Measurements from ENCODE around the gene CCNI2. TPM values are rescaled to one million over a fixed set of nuclear protein-coding genes. Genes with fewer than 3 reads are reported as not detected.

Gene CCNI2
- polyA plus RNA-seq, 2 of the 4 experiments (the other 2 are of a cell fraction): 0.17 to 0.26 TPM

DNA sequence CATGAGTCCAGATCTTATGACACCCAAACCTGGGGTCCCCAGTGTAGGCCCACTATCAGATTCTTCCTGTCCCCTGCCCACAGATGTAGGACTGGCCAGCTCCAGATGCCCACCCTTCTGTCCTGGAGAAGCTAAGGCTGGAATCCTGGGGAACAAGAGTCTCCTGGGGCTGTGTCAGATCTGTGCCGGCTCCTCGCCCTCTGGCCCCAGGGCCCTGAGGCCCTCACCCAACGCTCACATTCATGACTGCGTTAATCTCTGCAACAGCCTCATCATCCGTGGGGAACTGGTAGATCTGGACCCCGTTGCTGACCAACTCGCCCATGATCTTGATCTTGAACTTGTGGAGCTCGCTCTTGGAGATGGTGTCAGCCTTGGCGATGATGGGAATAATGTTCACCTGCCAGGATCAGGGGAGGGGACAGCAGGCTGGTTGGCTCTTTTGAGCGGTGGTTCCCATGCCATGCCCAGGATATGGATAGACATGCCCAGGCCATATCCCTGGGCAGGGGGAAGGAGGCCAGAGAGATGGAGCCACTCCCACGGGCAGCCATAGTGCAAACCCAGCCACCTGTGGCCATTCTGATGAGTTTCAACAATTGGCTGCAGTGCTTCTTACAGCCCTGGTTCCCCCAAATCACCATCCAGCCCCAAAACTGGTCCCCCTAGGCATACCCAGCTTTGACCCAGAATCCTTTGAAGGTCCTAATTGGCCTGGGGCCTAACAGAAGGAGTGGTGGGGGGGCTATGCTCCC is 15.2 kb downstream of the CCNI2 start:
- CTCF ChIA-PET: interaction anchor here (1.0 to 4.6 kb wide), 7 partner anchors 8 to 376 kb away, joined by 3 to 18 read pairs (median 4); no protein-coding TSS in a partner anchor
- Histone ChIP-seq H3K4me3 (no peak overlapping the region), H3K9me3 (no peaks in the 10 kb centered on the region), H3K27ac (no peak overlapping the region), H3K4me2 (no peak overlapping the region), H3K4me1 (no peaks in the 10 kb centered on the region)
- no peak for FAIRE-seq
- no peak for TF ChIP-seq EHMT2 (IDR thresholded peaks at IDR 0.05; ENCODE audit: low read depth)
- TF ChIP-seq HOXB5 (CRISPR knock-in tag; IDR thresholded peaks at IDR 0.05): no peak
- POLR2A ChIA-PET: no interaction called here
- no peak for ATAC-seq
- 96% methylated on average over 11 of the region's 11 CpGs for WGBS (ENCODE audit: missing lambda C conversion rate)
- DNase-seq (ENCODE audit: low read depth in 1 of 2, low spot score in 1 of 2): no peak

- 93% methylated on average over 16 of the region's 17 CpGs for WGBS (ENCODE audit: missing lambda C conversion rate)
- ATAC-seq (no peak), FAIRE-seq (no peak), DNase-seq (ENCODE audit: low read depth in 1 of 2, low spot score in 1 of 2) (no peak)
- no peaks in the 10 kb centered on the region for H3K9me3 ChIP-seq
- H3K4me1 ChIP-seq: no peaks in the 10 kb centered on the region
- no peak overlapping the region for H3K4me2 ChIP-seq
- ChIA-PET POLR2A (no interaction called here), CTCF (interaction anchor here (0.8 to 4.6 kb wide), 5 partner anchors 9 to 377 kb away, joined by 3 to 18 read pairs (median 5); no protein-coding TSS in a partner anchor)
- no peak for TF ChIP-seq MAFK (IDR thresholded peaks at IDR 0.05; ENCODE audit: partially characterized antibody)
- TF ChIP-seq POLR2A (IDR thresholded peaks at IDR 0.05; ENCODE audit: low read length): no peak
- no peak for TF ChIP-seq RCOR1 (IDR thresholded peaks at IDR 0.05; ENCODE audit: low read depth, low read length)
- TF ChIP-seq E2F6 (IDR thresholded peaks at IDR 0.05; ENCODE audit: borderline replicate concordance, low read depth): no peak
- no peak for TF ChIP-seq HOXB5 (CRISPR knock-in tag; IDR thresholded peaks at IDR 0.05)
- TF ChIP-seq JUN (IDR thresholded peaks at IDR 0.05): no peak
- TF ChIP-seq MAZ (IDR thresholded peaks at IDR 0.05; ENCODE audit: borderline replicate concordance, low read depth, low read length): no peak
- TF ChIP-seq CBX2 (IDR thresholded peaks at IDR 0.05; ENCODE audit: borderline replicate concordance, low read depth): no peak
- TF ChIP-seq, protein P1, sequence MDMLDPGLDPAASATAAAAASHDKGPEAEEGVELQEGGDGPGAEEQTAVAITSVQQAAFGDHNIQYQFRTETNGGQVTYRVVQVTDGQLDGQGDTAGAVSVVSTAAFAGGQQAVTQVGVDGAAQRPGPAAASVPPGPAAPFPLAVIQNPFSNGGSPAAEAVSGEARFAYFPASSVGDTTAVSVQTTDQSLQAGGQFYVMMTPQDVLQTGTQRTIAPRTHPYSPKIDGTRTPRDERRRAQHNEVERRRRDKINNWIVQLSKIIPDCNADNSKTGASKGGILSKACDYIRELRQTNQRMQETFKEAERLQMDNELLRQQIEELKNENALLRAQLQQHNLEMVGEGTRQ (IDR thresholded peaks at IDR 0.05): no peak
- no peak for TF ChIP-seq HDAC2 (IDR thresholded peaks at IDR 0.05)
- no peak for TF ChIP-seq HEYL (CRISPR knock-in tag; IDR thresholded peaks at IDR 0.05)
- no peak for TF ChIP-seq REST (IDR thresholded peaks at IDR 0.05)
- TF ChIP-seq CHD4 (IDR thresholded peaks at IDR 0.05; ENCODE audit: borderline replicate concordance): no peak
- no peak for TF ChIP-seq RNF2 (IDR thresholded peaks at IDR 0.05; ENCODE audit: borderline replicate concordance, low read depth)
- no peak for TF ChIP-seq KDM5A (IDR thresholded peaks at IDR 0.05)
- TF ChIP-seq TFCP2L1 (CRISPR knock-in tag; IDR thresholded peaks at IDR 0.05): no peak
- TF ChIP-seq ATOH8 (CRISPR knock-in tag; IDR thresholded peaks at IDR 0.05; ENCODE audit: low read depth): no peak
- no peak for TF ChIP-seq NR3C1 (IDR thresholded peaks at IDR 0.05)
- no peak for TF ChIP-seq RAD21 (conservative IDR thresholded peaks at IDR 0.05 in 1 of 2, IDR thresholded peaks at IDR 0.05 in 1 of 2)
- no peak for TF ChIP-seq ESRRA (IDR thresholded peaks at IDR 0.05; ENCODE audit: borderline replicate concordance, low read length)
- H3K4me3 ChIP-seq: no peak overlapping the region
- H3K27ac ChIP-seq: no peak overlapping the region
Measured at GRCh38 chr5:132763181-132764036, 16.2 kb downstream of the CCNI2 start.

All from A549 (cell line).